T-helper 17 cell (primary cell): ENCODE measurements around the gene CARNS1. TPM values are rescaled to one million over a fixed set of nuclear protein-coding genes. Genes with fewer than 3 reads are reported as not detected.

Experiments used
- ATAC-seq: fragments of 150-1000 bp; cut with Tn5 transposase; 2 replicates; pipeline ENCODE4 v1.10.0; 2021; ENCODE audit warnings: mild to moderate bottlenecking, moderate library complexity
- DNase-seq, 3 donors: peaks; one replicate each; pipeline versions ENCODE4 v3.0.0 to v3.0.0-alpha.2; 2020 to 2021
- H3K9me3 ChIP-seq: one replicate; pipeline ENCODE4 v1.7.0; 2013; ENCODE audit warnings: low read length, mild to moderate bottlenecking; ENCODE audit not compliant: control insufficient read depth, poor library complexity, severe bottlenecking
- H3K27ac Mint-ChIP-seq: one replicate; pipeline ENCODE4 v1.8.0; 2022; ENCODE audit warnings: mild to moderate bottlenecking, moderate library complexity, mixed read lengths
- H3K27me3 Mint-ChIP-seq: one replicate; pipeline ENCODE4 v1.8.0; 2022; ENCODE audit warnings: mixed read lengths
- H3K36me3 Mint-ChIP-seq: one replicate; pipeline ENCODE4 v1.8.0; 2022; ENCODE audit warnings: low read depth, mixed read lengths
- H3K4me1 Mint-ChIP-seq: one replicate; pipeline ENCODE4 v1.8.0; 2022; ENCODE audit warnings: mild to moderate bottlenecking, mixed read lengths
- H3K4me3 Mint-ChIP-seq: one replicate; pipeline ENCODE4 v1.8.0; 2022; ENCODE audit warnings: mild to moderate bottlenecking, moderate library complexity, mixed read lengths
- total RNA-seq, 4 donors: library from RNA in 2 of 4; stranded (reverse) in 2 of 4; gene quantifications; one replicate each; pipeline ENCODE4 v1.2.3 and lab custom pipeline; 2022 to 2026

Gene CARNS1
- total RNA-seq, 2 donors from 2014 or later = 4.5 to 7.5 TPM

- H3K4me3 Mint-ChIP-seq = peak overlapping the region; percentile 97
- no peaks in the 10 kb centered on the region for H3K36me3 Mint-ChIP-seq
- no peaks in the 10 kb centered on the region for H3K27me3 Mint-ChIP-seq
- H3K27ac Mint-ChIP-seq = peak overlapping the region; percentile 96
- peak; percentile 26 for ATAC-seq
- H3K4me1 Mint-ChIP-seq = peaks cover 61% of the 10 kb centered on the region
- no peak for DNase-seq
- H3K9me3 ChIP-seq = no peaks in the 10 kb centered on the region
These were observed 21.1 kb downstream of the CARNS1 start for GRCh38 chr11:67436459-67437081.

DNA sequence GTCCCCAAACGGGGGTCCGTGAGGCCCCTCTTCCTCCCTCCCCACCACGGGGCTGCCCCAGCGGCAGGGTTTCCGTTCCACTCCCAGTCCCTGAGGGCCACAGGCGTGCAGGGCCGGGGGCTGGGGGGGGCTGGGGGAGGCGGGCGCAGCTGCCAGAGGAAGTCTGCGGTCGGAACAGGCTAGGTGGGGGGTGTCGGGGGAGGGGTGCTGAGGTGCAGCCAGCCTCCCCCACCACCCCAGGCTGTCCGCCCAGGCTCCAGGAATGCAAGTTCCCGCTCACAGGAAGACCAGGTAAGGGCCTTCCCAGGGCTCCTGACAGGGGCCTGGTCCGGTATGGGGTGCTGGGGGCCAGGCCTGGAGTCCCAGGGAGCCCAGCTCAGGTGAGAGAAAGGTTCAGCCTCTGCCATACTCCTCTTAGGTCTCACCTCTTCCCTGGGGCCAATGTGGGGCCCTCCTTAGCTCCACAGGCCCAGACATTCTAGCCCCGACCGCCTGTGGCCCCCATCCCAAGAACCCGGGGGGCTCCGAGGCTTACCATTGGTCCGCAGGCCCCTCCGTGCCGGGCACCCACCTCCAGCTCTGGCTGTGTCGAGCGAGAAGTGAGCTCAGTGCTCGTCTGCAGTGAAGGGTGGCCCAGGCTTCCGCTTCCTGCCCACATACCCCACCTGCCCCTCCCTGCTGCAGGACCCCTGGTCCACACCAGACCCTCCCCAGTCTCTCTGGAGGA is 21.8 kb downstream of the CARNS1 start, which contains the start of gene PTPRCAP:
TSS of gene PTPRCAP (minus strand) at position 601 of the 727 bp plus-strand sequence. CDS start at position 538, 63 bp downstream.
- Mint-ChIP-seq H3K27me3 (no peaks in the 10 kb centered on the region), H3K27ac (peak within 1 kb of the TSS; percentile 97), H3K4me3 (peak within 1 kb of the TSS; percentile 97), H3K36me3 (no peaks in the 10 kb centered on the region), H3K4me1 (peaks cover 58% of the 10 kb centered on the region)
- ATAC-seq (peak; percentile 64), DNase-seq (peak; percentile 57 to 75 (median 64))
- H3K9me3 ChIP-seq = no peaks in the 10 kb centered on the region

DNA sequence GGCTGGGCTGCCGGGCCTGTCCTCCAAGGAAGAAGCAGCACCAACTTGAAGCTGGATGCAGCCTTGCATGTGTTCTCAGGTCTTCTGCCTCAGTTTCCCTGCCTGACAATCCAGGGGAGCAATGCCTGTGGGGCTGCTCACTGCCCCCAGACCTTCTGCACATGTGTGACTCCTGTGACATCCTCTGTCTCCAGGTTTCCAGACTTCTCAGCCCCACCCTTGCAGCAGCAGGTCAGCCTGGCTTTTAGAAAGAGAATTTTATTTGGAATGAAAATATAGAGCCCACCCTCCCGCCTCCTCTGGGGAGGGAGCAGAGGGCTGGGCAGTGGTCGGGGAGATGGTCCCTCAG is 22.3 kb downstream of the CARNS1 start:
- Mint-ChIP-seq H3K4me3 (peak overlapping the region; percentile 97), H3K27me3 (no peaks in the 10 kb centered on the region), H3K4me1 (peaks cover 57% of the 10 kb centered on the region), H3K36me3 (no peaks in the 10 kb centered on the region), H3K27ac (peak overlapping the region; percentile 96)
- no peaks in the 10 kb centered on the region for H3K9me3 ChIP-seq
- DNase-seq (no peak), ATAC-seq (no peak)

GRCh38 chr11:67438158-67438902 is 22.9 kb downstream of the CARNS1 start:
- peak; percentile 63 for ATAC-seq
- no peaks in the 10 kb centered on the region for H3K9me3 ChIP-seq
- peak overlapping the region; percentile 97 for H3K27ac Mint-ChIP-seq
- H3K36me3 Mint-ChIP-seq = no peaks in the 10 kb centered on the region
- H3K4me1 Mint-ChIP-seq = peaks cover 57% of the 10 kb centered on the region
- peak; percentile 69 to 73 (median 72) for DNase-seq
- H3K4me3 Mint-ChIP-seq = peak overlapping the region; percentile 97
- H3K27me3 Mint-ChIP-seq = no peaks in the 10 kb centered on the region

DNA sequence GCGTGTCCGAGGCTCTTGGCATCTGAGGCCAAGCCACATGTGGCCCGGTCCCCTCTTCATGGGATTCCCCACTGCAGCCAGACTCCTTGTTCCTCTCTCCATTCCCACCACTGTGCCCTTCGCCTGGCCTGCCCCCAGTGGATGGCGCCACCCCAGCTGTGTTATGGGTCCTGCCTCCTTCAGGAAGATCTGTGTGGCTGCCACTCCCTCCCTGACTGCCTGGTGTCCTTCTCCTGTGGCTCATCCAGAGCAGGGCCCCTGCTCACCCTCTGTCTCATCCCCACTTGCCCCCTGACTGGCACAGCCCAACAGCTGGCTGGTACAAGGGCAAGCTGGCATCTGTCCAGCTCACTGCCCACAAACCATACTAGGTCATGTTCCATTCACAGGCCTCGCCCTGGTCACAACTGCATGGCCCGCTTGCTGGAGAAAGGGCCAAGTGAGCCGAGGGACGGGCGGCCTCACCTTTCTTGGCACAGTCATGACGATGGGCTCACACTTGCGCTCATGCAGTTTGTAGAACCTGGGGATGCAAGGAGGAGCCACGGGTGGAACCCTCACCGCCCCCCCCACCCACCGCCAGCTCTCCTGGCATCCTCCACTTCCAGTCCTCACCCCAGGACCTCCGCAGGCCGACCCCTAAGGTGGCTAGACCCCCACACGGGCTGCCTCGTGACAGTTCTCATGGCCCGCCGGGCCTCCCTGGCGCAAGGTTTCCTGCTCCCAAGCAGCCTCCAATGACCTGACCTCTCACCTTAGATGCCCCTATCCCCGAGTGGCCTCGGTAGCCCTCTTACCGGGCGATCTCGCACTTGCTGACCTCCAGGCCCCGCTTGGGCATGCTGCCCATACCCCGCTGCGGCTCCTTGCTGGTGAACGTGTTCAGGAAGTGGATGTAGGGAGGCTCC is 24.1 kb downstream of the CARNS1 start:
- no peaks in the 10 kb centered on the region for H3K27me3 Mint-ChIP-seq
- ATAC-seq = no peak
- H3K9me3 ChIP-seq = no peaks in the 10 kb centered on the region
- DNase-seq = no peak
- H3K4me1 Mint-ChIP-seq = peaks cover 55% of the 10 kb centered on the region
- H3K36me3 Mint-ChIP-seq = no peaks in the 10 kb centered on the region
- peak overlapping the region; percentile 97 for H3K27ac Mint-ChIP-seq
- peak overlapping the region; percentile 97 for H3K4me3 Mint-ChIP-seq

DNA sequence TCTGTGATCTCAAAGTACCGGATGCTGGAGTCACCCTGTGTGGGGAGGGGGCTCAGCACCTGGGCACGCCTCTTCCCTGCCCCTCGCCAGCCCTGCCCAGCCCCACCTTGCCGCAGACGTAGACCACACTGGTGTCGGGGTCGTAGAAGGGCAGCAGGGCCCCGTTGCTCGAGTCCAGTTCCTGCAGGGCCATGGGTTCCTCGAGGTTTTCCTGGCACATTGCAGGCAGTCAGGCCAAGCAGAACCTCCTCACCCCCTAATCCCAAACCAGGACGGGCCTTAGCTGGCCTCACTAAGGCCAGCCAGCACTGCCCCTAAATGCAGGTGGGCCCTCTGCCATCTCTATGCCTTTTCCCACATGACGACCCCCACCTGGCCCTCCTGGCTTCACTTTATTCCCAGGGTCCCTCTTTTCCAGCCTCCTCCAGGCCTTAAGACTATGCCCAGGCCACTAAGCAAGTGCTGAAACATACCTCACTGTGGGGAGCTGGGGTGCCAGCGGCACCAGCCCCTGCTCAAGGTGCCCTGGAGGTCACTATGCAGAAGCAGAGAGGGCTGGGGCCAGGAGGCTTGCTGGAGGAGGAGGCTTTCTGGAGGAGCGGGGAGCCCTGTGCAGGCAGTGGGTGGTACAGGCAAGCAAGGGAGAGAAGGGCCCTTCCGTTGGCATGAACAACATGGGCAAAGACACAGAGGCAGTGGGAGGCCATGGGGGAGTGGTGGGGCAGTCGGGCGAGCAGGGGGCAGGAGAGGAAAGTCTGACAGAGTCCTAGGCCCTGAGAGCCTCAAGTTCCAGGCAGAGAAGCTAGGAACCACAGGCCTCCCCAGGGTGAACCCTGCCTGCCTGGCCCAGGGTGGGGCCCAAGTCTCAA is 25.0 kb downstream of the CARNS1 start:
- ATAC-seq (no peak), DNase-seq (no peak)
- Mint-ChIP-seq H3K36me3 (no peaks in the 10 kb centered on the region), H3K27me3 (no peaks in the 10 kb centered on the region), H3K4me3 (peak overlapping the region; percentile 97), H3K27ac (peak overlapping the region; percentile 97), H3K4me1 (peaks cover 60% of the 10 kb centered on the region)
- H3K9me3 ChIP-seq = no peaks in the 10 kb centered on the region

- DNase-seq = no peak
- ATAC-seq = no peak
- H3K9me3 ChIP-seq = no peaks in the 10 kb centered on the region
- peaks cover 62% of the 10 kb centered on the region for H3K4me1 Mint-ChIP-seq
- H3K27me3 Mint-ChIP-seq = no peaks in the 10 kb centered on the region
- peak overlapping the region; percentile 97 for H3K27ac Mint-ChIP-seq
- no peaks in the 10 kb centered on the region for H3K36me3 Mint-ChIP-seq
- peak overlapping the region; percentile 97 for H3K4me3 Mint-ChIP-seq
These were observed 25.7 kb downstream of the CARNS1 start for GRCh38 chr11:67441098-67441563.

- Mint-ChIP-seq H3K27ac (peak overlapping the region; percentile 97), H3K36me3 (no peaks in the 10 kb centered on the region), H3K4me1 (peaks cover 60% of the 10 kb centered on the region), H3K27me3 (no peaks in the 10 kb centered on the region), H3K4me3 (peak overlapping the region; percentile 61)
- DNase-seq (no peak), ATAC-seq (peak; percentile 13)
- H3K9me3 ChIP-seq = no peaks in the 10 kb centered on the region
These were observed 26.4 kb downstream of the CARNS1 start for GRCh38 chr11:67441731-67442351.

DNA sequence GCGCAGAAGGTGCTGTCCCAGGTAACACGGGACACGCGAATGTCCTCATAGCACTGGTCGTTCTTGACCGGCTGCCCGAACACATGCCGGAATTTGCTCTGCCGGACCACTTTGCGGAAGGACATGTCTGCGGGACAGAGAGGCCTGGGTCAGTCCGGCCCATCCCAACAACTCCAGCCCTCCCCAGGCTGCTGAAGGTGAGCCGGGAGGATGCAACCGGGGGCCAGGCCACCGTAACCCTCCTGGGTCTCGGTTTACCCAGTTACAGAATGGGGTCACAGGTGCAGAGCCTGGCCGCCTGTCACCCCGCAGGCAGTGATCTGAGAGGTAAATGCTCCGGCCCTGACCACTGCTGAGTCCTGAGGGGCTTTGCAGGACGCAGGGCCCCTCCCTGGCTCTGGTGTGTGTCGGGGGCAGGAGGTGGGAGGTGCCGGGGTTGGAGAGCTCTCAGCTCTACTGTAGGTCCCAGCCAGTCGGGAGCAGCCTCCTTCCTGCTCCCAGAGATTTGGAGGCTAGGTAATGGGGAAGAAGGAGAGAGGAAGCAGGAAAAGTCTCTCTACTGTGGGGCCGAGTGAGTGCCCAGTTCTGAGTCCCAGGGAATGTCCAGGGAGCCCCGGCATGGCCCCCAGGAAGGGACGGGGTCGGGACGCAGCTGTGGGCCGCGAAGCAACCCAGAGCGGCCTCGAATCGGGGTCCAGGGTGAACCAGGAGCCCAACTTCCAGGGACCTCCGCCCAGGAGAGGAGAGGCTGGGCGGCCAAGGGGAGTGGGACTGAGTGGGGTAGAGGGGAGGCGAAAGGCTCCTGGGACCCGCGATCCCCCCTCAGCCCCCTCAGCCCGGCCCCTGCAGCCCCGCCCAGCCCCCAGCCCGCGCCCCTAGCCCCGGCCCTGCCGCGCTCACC is 27.3 kb downstream of the CARNS1 start:
- ATAC-seq (no peak), DNase-seq (no peak)
- Mint-ChIP-seq H3K4me1 (peaks cover 61% of the 10 kb centered on the region), H3K4me3 (peak overlapping the region; percentile 61), H3K27me3 (no peaks in the 10 kb centered on the region), H3K27ac (peak overlapping the region; percentile 97), H3K36me3 (no peaks in the 10 kb centered on the region)
- H3K9me3 ChIP-seq = no peaks in the 10 kb centered on the region

DNA sequence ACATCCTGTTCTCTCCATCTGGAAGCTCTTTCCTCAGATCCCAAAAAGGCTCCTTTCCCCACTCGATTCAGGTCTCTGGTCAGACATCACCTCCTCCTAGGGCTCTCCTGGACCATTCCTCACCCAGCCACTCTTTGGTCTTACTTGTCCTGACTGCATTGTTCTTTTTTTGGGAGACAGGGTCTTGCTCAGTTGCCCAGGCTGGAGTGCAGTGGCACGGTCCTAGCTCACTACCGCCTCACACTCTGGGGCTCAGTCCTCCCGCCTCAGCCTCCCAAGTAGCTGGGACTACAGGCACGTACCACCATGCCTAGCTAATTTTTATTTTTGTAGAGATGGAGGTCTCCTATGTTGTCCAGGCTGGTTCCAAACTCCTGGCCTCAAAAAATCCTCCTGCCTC is 30.0 kb downstream of the CARNS1 start:
- Mint-ChIP-seq H3K27ac (peak overlapping the region; percentile 97), H3K4me1 (peaks cover 51% of the 10 kb centered on the region)

GRCh38 chr11:67448220-67448609 is 32.7 kb downstream of the CARNS1 start:
- DNase-seq (no peak), ATAC-seq (no peak)
- H3K27me3 Mint-ChIP-seq = no peaks in the 10 kb centered on the region
- H3K4me1 Mint-ChIP-seq = peaks cover 42% of the 10 kb centered on the region
- H3K9me3 ChIP-seq = no peaks in the 10 kb centered on the region
- H3K27ac Mint-ChIP-seq = peak overlapping the region; percentile 97
- no peaks in the 10 kb centered on the region for H3K36me3 Mint-ChIP-seq
- H3K4me3 Mint-ChIP-seq = peak overlapping the region; percentile 57

More for the DNA sequence above, 30.0 kb downstream of the CARNS1 start:
- no peak for DNase-seq
- no peaks in the 10 kb centered on the region for H3K9me3 ChIP-seq
- Mint-ChIP-seq H3K4me3 (peak overlapping the region; percentile 84), H3K36me3 (no peaks in the 10 kb centered on the region), H3K27me3 (no peaks in the 10 kb centered on the region)
- no peak for ATAC-seq
